ENCODE measurements around the gene CSTF1.
A peak's percentile ranks its signal among the peaks of the same experiment; 100 is the strongest.

The CSTF1 gene

DNA sequence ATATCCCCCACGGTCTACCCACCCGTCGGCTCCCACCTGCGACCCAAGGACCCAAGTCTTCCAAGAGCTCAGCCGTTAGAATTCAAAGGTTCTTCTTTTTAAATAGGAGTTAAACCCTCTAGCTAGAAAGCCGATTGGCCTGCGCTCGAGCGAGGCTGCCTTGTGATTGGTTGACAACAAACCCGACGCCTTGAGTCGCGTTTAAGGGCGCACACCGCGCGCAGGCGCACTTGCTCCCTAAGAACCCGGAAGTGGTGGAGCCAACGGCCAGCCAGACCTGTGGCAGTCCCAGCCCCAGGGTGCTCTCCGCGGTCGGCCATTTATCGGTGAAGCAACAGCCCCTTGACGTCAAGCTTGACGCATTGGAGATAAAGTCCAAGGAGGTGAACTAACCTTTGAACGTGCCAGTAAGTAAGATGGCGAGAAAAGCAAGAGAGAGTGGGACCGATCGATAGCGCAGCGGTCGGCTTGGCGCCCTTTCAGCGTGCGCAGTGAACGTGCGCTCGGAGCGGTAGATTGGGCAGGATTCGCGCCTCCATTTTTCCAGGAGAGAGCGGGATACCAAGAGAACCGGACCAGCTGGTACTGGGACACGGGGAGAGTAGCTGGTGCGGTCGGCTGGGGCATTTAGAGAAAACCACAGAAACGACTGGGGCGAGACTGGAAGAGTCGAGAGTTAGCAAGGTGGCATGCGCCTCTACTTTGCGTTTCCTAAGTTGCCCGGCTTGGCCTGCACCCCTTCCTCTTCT is at the start of gene CSTF1, which contains the start of gene AURKA:
Gene CSTF1, plus strand, starts transcription at position 514 of the 749 bp plus-strand sequence. CDS start 2,908 bp downstream, outside the sequence.
Gene AURKA, minus strand, starts transcription at position 84 of the 749 bp plus-strand sequence. CDS start 4,018 bp downstream, outside the sequence.
- peak; percentile 99 for DNase-seq (ENCODE audit: low read depth)

DNA sequence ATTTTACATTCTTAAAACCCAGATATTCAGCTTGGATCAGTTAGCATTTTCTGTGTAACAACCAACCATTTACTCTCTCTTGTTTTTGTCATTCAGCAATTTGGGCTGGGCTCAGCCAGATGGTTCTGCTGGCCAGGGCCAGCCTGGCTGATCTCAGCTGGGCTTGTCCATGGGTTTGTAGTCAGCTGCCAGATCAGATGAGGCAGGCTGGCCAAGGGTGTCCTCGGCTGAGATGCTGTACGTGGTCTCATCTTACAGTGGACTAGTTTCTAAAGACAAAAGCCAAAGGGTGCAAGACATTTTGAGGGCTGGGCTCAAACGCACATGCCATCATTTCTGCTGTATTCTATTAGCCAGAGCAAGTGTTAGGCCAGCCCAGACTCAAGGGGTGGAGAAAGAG is 49.7 kb upstream of the CSTF1 start:
- no peak for DNase-seq (ENCODE audit: low read depth)

DNA sequence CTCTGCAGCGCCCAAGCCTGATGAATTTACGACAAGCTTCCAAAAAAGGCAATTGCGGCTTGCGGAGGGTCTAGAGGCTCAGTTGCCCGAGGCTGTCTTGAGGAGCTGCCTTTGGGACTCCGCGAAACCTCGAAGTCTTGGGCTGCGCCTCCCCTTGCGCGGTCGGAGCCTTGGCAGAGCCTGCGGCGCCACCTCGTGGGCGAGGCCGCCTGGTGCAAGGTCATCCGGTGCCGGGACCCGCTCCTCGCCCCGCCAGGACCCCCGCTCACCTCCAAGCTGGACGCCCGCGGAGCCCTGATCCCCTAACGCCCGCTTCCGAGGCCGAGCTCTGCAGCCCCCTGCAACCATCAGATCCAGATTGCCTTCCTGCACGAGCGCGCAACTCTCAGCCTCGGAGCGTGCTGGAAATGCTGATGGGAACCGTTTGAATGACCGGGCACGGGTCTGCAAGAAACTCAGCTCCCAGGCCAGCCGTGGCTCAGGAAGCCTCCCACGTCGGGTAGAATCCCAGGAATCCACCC is 48.5 kb upstream of the CSTF1 start:
- peak; percentile 7 for DNase-seq (ENCODE audit: low read depth)

DNA sequence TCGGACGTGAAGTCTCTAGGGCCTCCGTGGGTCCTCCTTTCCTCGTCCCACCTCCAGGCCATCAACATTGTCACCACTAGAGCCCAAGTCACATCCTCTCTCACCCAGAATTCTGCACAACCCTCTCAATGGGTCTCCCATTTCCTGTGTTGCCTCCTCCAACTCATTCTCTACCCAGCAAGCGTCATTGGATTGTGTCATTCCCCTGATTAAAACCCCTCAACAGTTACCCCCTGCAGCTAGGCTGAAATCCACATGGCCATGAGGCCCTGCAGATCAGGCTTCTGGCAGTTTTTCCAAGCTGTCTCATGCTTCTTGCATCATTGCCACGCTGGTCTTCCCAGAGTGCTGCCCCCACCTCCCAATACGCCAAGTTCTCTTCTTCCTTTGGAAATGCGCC is 46.5 kb upstream of the CSTF1 start:
- no peak for DNase-seq (ENCODE audit: low read depth)

DNA sequence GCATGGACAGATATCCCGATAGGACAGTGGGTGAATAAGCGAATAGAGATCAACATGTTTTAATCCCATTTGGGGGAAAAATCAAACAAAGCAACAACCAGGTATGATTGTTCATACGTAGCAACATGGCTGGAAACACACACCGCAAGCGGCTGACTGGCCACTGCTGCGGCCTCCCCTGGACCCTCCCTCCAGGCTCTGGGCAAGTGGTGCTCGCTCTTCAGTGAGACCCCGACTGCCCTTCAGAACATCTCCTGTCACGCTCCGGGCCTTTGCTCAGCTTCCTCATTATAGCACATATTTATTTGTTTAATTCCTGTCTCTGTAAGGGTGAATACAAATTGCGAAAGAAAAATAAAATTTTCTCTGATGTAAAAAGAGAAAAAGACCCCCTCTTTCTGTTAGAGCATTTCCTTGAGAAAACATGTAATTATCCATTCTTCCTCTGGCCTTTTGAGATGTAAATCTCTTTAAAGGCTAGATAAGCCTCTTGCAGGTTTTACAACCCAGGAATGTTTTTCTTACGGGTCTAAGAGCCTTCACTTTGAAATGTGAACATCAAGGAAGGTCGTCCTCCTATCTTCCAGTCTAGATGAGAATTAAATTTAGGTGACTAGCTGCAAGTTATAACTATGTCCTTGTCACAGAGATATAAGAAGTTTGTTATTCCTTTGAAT is 44.7 kb upstream of the CSTF1 start:
- DNase-seq (ENCODE audit: low read depth) = no peak

DNA sequence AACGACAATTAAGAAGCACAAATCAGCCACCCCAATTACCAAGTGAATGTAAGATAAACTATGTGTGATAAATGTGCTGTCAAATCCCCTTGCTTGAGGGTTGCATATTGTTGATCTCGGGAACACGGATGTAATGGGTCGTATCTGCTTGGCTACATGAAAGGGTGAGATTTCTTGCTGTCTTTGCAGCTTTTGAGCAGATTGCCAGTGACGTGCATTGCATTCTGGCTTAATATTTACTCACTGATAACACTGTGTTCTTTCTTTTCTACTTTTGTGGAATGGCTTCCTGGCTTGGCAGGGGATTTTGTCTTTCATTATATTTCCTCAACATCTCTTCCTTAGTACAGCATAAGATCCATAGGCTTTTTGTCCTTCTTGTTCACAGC is 44.1 kb upstream of the CSTF1 start:
- no peak for DNase-seq (ENCODE audit: low read depth)

DNA sequence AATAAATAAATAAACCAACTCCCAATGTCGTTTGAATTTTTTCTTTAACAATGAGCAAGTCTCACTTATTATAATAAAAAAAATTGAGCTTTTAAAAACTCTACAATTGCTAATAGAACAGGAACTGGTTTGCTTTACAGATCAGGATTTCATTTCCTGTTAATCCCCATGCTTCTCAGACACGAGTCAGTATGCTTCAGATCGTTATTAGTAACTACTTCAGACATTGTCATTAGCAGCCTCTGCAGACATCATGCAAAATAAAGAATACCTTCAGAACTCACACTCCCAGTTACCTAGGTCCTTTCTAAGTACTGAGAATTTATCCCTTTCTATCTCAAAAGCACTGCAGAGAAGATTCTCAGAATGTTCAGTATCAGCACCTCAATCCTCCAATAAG is 43.7 kb upstream of the CSTF1 start:
- no peak for DNase-seq (ENCODE audit: low read depth)

DNA sequence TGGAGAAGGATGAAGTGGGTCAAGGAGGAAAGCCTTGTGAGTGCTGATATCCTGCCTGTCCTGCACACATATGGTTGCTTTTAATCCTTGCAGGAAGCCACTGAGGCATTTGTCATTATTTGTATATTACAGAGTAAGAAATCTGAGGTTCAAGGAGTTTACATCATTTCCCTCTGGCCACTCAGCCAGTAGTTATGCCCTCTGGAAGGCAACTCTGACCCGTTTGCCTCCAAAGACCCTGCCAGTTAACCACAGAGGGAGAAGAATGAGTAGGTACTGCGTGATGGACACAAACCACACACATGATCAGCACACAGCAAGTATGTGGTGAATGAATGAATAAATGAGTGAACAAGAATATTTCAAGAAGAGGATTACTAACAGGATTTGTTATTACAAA is 41.6 kb upstream of the CSTF1 start:
- DNase-seq (ENCODE audit: low read depth) = no peak

DNA sequence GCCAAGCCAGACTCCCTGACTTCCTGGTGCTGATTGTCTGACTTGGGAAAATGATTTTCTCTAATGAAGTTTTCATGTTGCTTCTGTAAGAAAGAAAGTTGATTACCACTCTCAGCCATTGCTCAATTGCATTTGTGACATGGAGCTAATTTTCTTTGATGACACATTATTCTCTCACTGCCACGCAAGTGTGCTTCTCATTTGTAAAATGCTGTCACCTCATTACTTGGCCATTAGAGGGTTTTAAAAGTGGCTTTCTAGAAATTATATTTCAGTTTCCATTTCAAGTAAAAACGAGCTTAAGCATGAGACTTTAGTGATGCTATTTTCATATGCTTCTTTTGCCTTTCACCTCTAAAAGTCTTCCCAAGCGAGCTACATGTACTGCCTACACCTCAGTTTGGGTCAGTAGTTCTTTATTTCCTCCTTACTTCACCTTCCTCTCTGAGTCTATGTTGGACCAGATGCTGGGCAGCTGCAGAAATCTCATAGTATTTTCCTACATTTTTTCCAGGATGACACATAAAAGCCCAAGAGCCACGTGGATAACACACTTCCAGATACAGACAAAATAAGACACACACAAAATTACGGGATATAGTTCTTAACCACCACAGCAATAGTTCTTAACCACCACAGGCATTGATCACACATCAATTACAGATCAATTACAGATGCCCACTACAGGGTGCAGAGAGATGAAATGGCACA is 39.9 kb upstream of the CSTF1 start:
- no peak for DNase-seq (ENCODE audit: low read depth)

DNA sequence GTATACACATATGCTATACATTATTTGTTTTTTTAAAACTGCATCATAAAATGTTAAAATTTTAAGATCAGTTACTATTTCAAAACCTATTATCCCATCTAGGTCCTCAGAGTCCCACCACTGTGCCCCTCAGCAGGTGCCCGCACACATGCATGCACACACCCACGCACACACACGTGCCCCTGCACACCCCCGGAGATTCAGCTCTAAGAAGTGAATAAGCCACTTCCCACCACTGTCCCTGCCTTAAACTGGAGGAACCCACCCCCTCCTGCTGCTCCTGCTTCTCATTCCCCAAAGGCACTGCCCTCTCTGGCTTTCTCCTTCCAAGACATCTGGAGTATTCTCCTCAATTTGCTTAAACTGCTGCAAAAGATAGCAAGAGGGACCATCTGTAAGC is 39.1 kb upstream of the CSTF1 start:
- no peak for DNase-seq (ENCODE audit: low read depth)

DNA sequence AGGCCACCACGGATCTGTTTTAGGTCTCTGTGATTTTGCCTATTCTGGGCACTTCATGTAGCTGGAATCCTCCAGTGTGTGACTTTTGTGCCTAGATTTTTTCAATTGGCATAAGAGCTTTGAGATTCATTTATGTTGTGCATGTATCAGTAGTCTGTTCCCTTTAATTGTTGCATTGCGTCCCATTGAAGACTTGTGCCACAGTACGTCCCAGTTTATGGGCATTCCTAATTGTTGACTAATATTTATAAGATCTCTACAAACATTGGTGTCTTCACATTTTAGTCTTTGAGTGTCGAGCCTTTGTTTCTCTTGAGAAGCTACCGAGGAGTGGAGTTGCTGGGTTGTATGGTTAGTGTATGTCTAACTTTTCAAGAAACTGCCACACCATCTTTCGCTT is 34.4 kb upstream of the CSTF1 start:
- DNase-seq (ENCODE audit: low read depth) = no peak

DNA sequence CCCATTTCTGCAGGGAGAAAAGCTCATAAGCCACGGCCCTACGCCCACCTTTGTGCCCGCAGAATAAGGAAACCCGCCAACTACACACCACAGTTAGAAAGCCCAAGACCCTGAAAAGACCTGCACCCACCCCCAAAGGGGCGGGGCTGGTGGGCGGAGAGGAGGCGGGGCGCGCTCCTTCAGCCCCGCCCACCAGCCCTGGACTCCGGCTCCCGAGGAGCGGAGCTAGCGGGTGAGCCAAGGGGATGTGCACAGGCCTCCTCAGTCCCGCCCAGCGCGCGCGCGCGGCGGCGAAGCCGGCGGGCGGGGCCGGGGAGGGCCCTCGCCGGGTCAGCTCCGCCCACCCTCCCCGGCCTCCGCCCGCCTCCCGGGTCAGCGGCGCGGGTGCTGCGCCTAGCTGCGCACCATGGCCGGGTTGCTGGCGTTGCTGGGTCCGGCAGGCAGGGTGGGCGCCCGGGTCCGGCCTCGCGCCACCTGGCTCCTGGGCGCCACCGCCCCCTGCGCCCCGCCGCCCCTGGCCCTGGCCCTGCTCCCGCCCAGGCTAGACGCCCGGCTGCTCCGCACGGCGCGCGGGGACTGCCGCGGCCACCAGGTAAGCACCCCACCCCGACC is 33.7 kb upstream of the CSTF1 start, which contains the start of gene FAM210B:
Gene FAM210B, plus strand, starts transcription at position 375 of the 612 bp plus-strand sequence. Its CDS starts 32 bp downstream, at position 407.
- peak; percentile 80 for DNase-seq (ENCODE audit: low read depth)

DNA sequence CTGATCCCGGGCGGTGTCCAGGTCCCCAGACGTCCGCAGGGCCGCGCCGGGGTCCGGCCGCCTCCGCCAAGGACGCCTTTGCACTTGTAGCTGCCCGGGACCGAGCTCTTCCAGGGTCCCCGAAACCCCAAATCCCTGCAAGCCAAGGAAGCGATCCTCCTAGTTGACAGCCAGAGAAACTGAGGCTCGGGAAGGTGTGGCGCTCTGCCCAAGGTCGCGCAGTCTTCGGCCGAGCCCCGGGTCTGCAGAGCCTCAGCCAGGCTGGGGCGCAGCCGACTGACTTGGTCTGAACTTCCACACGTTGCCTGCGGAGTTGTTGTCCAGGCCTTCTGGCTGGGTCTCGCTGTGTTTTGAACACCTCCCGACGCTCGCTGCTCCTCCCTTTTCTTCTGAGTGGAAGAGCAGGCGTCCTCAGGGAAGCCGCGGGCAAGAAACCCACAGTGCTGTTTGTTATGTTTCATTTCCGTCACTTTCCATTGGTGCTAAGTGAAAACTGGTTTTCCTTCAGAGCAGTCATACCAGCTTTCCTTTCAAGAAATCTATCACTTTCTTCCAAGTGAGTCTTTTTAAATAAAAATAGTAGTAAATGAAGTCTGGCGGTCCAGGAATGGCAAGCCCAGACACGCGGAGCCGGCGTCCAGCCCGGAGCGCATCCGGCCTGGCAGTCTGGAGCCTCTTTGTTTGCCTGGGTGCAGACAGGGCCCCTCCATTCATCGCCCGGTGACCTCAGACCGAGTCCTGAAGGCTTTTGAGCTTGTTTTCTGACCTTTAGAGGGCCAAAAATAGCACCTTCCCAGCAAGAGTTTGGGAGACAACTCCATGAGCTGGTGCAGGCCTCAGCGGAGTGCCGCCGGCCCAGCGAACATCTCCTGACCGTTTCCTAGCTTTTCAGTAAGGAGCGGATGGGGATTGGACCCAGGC is 33.0 kb upstream of the CSTF1 start:
- no peak for DNase-seq (ENCODE audit: low read depth)

DNA sequence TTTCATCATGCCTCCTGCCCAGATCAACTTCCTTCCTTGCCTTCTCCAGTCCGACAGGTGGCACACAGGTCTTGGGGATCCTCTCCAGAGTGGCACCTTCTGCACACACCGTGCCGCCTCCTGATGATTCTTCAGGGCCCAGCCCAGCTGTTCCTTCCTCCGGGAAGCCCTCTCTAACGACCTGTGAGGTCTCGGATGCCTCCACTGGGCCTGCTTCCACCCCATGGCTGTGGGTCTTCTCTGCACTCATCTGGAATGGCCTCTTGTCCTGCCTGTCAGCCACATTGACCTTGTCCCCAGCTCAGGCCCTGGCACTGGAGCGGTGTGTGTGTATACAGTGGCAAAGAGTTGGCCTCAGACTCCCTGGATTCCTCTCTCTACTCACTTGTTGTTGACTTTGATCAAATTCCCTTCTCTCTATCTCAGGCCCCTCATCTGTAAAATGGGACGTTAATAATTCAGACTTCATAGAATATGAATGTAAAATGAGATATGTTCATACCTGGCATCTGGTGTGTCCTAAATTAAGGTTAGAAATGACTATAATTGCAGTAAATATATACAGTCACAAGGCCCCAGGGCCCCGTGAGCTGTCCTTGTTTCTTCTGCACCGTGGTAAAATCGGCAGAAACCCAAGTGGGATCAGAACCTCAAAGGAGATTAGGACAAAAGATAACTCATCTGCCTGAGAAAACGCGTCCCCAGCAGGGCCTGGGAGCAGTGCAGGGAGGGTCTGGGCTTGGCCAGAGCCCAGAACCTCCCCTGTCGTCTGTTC is 32.1 kb upstream of the CSTF1 start:
- no peak for DNase-seq (ENCODE audit: low read depth)

DNA sequence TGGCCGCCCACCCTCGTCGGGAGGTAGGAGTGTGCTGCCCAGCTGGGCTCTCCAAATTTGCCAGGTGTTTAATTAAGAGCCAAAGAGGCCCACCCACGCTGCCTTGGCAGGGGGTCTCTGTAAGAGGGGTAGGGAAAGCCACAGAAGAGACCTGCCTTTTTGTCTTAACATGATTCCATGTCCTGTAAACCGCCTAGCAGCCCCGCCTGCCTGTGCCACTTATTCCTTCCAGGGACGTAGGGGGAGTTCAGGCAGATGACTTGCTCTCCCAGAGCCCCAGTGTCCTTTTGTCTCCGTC is 31.6 kb upstream of the CSTF1 start:
- no peak for DNase-seq (ENCODE audit: low read depth)

DNA sequence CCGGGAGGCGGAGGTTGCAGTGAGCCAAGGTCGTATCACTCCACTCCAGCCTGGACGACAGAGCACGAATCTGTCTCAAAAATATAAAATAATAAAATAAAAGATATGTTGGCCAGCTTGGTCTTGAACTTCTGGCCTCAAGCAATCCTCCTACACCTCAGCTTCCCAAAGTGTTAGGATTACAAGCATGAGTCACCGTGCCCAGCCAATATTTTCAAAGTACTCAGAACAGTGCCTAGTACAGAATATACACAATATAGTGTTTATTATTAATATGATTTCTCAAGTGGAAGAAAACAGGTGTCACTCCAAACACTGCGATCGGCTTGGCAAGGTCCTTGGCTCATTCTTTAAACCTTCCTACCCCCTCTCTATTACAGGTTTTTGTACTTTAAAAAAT is 30.5 kb upstream of the CSTF1 start:
- no peak for DNase-seq (ENCODE audit: low read depth)

DNA sequence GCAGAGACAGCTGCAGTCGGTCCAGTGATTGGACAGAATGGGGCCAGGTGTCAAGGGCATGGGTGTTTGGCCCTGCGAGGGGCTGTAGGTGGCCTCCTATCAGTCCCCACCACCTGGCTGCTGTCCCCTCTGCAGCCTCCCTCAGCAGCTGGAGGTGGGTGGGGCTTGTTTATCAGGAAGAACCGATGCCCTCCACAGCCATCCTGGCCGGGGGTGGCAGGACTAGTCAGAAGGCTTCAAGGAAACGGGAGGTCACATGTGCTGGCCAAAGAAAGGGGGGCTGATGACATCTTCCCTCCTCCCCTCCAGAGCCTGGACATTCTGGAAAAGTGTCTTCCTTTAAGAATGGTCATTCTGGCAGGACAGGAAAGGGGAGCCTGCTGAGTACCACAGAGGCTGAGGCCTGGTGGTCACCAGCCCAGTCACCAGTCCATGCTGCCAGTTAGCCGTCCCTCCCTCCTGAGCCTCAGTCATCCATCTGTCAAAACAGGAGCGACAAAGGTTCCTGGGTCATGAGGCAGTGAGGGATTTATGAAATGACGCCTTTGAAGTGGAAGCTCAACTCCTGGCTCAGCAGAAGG is 29.5 kb upstream of the CSTF1 start:
- no peak for DNase-seq (ENCODE audit: low read depth)

DNA sequence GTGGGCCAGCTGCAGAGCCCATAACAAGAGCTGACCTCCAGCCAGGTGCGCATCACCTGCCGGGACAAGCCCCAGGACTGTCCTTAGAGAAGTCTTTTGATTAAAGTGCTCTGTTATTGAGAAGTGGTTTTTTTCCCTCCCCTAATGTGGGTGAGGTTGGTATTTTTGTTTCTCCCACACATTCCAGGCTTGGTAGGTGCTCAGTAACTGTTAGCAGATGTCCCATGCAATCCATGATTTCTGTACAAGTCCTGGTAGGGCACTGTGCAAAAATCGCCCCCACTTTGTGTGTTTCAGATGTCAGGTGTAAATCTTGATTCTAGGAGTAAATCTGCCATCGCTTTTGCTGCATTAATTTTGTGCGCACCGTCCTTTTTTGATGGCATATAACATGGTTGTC is 29.0 kb upstream of the CSTF1 start:
- DNase-seq (ENCODE audit: low read depth) = no peak

DNA sequence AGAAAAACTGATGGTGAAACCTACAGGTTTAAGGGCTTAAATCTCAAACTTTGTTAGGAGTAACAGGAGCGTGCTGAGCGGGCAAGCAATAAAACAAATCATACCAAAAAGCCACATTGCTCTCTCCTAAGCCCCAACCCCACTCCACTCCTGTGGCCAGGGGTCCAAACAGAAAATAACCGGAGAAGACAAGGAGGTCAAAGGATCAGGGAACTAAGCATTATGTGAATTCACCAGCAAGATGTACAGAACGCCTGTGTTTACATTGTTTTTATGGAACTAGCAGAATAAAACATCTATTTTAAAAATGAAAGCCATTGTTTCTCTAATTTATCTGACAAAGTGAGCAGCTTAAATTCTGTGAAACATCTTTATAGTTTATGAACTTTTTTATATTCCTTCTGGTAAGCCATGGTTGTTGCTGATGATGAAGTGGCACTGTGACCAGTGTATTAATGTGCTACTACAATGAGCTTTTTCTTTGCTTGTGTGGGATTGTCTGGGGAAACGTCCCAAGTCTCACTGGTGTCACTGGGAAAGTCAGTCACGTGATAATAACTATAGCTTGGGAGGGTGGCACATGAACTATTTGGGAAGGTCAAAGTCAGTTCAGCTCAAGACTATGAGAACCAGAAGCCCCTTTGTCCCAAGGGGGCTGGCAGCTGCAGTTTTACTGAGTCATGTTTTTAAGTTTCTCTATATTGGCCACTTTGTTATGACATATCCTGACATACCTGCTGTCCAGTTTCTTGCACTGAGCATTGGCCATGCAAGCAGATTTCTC is 23.9 kb upstream of the CSTF1 start:
- DNase-seq (ENCODE audit: low read depth) = no peak
